ENCODE data around the gene HOXD8. TPM values are rescaled to one million over a fixed set of nuclear protein-coding genes. Genes with fewer than 3 reads are reported as not detected.
A peak's percentile ranks its signal among the peaks of the same experiment; 100 is the strongest.

HOXD8 gene
- total and polyA plus RNA-seq, 9 donors = 29.2 to 50.6 (median 36.2) TPM

DNA sequence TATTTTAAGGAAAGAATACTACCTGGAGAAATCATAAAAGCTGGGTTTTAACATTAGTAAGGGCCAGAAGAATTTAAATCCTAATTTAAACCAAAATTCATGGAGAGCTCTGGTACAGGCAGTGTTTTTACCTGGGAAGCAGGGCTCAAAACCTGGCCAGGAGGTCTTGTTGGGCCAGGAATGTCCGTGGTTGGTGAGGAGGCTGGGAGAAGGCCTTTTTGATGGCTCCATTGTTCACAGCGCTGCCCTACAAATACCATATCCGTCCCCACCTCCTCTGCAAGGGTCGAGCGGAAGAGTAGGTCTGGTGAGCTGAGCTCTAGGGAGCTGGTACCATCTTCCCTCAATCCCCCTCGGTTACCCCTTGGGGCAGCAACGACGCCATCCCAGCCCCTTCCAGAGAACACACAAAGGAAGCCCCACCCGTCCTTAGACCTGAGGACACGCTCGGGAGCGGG, 48.1 kb downstream of the HOXD8 start:
- Histone ChIP-seq H3K27ac (peak overlapping the region in 1 of 2 donors; percentile 39), H3K9me3 (no peaks in the 10 kb centered on the region), H3K36me3 (no peaks in the 10 kb centered on the region), H3K4me3 (peak overlapping the region; percentile 24), H3K4me1 (ENCODE audit: insufficient read depth) (peaks cover 3% of the 10 kb centered on the region), H3K27me3 (no peaks in the 10 kb centered on the region)
- TF ChIP-seq EP300 (IDR thresholded peaks at IDR 0.05) = no peak
- intact Hi-C loops (cut with DNase I) = no loop called here
- no peak for DNase-seq
- 31 to 47% (median 43%) methylated on average over 12 of the region's 12 CpGs for WGBS, 3 donors

DNA sequence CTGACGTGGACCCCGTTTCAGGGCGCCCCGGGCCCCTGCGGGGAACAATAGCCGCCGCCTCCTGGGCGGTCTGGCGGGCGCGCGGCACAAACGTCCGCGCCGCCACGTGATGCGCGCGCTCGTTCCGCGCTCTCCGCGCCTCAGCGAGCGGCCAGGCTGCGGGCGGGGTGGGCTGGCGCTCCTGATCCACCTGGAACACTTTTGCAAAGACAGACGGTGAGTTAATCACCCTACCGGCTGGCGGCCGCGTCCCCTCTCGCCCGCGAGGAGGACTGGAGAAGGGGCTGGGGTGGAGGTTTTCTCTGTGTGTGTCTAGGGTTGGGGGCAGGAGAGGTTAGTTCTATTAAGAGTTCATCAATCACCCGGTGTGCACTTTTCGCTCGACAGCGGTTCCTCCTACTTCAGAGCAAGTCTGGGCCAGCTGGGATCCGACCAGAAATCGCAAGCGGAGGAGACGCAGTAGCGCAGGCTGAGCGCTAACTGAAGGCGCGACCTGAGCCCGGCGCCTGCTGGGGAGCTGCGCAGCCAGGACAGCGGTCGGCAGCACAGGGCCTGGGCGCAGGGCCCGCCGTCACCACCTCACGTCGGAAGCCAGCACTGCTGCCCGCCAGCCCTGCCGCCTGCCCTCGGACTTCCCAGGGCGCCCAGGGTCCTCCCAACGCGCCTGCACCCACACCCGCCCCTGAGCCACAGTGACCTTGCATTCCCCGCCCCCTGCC, 48.7 kb downstream of the HOXD8 start:
- Histone ChIP-seq H3K4me1 (ENCODE audit: insufficient read depth) (peaks cover 3% of the 10 kb centered on the region), H3K36me3 (no peaks in the 10 kb centered on the region), H3K4me3 (peak overlapping the region; percentile 24), H3K27me3 (no peaks in the 10 kb centered on the region), H3K9me3 (no peaks in the 10 kb centered on the region), H3K27ac (peak overlapping the region in 1 of 2 donors; percentile 39)
- peak in 4 of 5 donors; percentile 57 to 69 (median 60) for DNase-seq
- intact Hi-C loops (cut with DNase I) = no loop called here
- WGBS, 3 donors = 1 to 5% (median 2%) methylated on average over 63 to 68 of the region's 68 CpGs
- no peak for TF ChIP-seq EP300 (IDR thresholded peaks at IDR 0.05)
- no peak for TF ChIP-seq POLR2A (IDR thresholded peaks at IDR 0.05)
- TF ChIP-seq, protein P1, sequence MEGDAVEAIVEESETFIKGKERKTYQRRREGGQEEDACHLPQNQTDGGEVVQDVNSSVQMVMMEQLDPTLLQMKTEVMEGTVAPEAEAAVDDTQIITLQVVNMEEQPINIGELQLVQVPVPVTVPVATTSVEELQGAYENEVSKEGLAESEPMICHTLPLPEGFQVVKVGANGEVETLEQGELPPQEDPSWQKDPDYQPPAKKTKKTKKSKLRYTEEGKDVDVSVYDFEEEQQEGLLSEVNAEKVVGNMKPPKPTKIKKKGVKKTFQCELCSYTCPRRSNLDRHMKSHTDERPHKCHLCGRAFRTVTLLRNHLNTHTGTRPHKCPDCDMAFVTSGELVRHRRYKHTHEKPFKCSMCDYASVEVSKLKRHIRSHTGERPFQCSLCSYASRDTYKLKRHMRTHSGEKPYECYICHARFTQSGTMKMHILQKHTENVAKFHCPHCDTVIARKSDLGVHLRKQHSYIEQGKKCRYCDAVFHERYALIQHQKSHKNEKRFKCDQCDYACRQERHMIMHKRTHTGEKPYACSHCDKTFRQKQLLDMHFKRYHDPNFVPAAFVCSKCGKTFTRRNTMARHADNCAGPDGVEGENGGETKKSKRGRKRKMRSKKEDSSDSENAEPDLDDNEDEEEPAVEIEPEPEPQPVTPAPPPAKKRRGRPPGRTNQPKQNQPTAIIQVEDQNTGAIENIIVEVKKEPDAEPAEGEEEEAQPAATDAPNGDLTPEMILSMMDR (IDR thresholded peaks at IDR 0.05) = no peak

DNA sequence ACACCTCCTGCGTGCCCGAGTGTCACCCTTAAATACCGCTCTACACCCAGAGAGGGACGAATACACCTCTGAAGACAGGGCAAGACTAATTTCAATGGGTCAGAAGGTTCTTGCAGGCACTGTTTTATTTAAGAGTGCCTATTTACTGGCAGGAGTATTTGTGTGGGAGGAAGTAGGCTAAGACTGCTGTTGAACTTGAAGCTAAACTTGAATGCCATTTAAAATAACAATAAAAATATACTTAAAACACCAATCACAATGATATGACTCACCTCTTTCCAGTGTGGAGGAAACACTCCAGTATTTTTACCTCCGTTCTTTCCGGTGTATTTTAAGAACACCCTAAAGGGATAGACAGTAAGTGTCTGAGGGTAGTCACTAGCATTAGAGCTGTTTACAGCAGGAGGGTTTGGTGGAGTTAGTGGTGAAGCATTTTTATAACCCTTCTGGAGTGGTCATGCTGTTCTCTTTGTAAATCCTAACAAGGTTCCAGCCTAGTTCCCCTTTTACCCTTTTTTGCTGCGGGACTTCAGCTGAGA, 49.3 kb downstream of the HOXD8 start:
- Histone ChIP-seq H3K27me3 (no peaks in the 10 kb centered on the region), H3K36me3 (no peaks in the 10 kb centered on the region), H3K4me3 (peak overlapping the region; percentile 24), H3K4me1 (ENCODE audit: insufficient read depth) (peaks cover 3% of the 10 kb centered on the region), H3K27ac (peak overlapping the region in 1 of 2 donors; percentile 39), H3K9me3 (no peaks in the 10 kb centered on the region)
- intact Hi-C loops (cut with DNase I) = no loop called here
- TF ChIP-seq POLR2A (IDR thresholded peaks at IDR 0.05) = no peak
- TF ChIP-seq EP300 (IDR thresholded peaks at IDR 0.05) = no peak
- TF ChIP-seq, protein P1 (IDR thresholded peaks at IDR 0.05) = no peak
- 18 to 25% (median 25%) methylated on average over 7 of the region's 7 CpGs for WGBS, 3 donors
- no peak for DNase-seq

DNA sequence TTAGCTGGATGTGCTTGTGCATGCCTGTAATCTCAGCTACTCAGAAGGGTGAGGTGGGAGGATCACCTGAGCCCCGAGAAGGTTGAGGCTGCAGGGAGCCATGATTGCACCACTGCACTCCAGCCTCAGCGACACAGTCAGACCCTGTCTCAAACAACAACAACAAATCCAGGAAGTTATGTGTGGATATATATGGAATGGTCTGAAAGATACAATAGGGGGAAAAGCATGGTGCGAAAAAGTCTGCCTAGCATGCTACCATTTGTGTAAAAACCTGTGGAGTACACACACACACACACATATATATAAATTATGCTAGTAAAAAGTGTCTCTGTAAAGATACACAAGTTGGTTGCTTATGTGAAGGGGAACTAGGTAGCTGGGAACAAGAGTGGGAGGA, 52.0 kb downstream of the HOXD8 start:
- no peak for DNase-seq
- intact Hi-C loops (cut with DNase I) = no loop called here
- TF ChIP-seq EP300 (IDR thresholded peaks at IDR 0.05) (no peak), POLR2A (IDR thresholded peaks at IDR 0.05) (no peak)
- TF ChIP-seq, protein P1 (IDR thresholded peaks at IDR 0.05) = no peak
- 90 to 95% (median 92%) methylated on average over 3 of the region's 3 CpGs for WGBS, 3 donors
- Histone ChIP-seq H3K9me3 (no peaks in the 10 kb centered on the region), H3K4me1 (ENCODE audit: insufficient read depth) (peaks cover 3% of the 10 kb centered on the region), H3K27ac (no peak overlapping the region), H3K4me3 (no peak overlapping the region), H3K27me3 (no peaks in the 10 kb centered on the region), H3K36me3 (no peaks in the 10 kb centered on the region)

MicroRNA genes within 50 kb of the gene (microRNA counts, 767-probe panel; counts per million panel counts)
- microRNA hsa-miR-10b-5p = 5,961 counts per million, percentile 97 among the panel's probes with 10 or more counts

Small RNA genes within 50 kb of the gene (microRNA-seq; reads per million reads assigned to microRNA genes)
- gene MIR10B = 42,567 to 76,742 (median 57,286) reads per million in 3 donors

Small RNA genes within 50 kb of the gene (small RNA-seq; reads per million reads assigned to genes)
- gene MIR10B = 520,437 reads per million, percentile 100 among the genes with 10 or more reads in this experiment

Other genes with a start within 250 kb of the HOXD8 start
- gene LNPK, start 127.4 kb upstream of the HOXD8 start, total RNA-seq = 10 to 100 TPM; 11.3 to 40.3 (median 29.6) TPM
- 10 to 100 TPM in 1 of 2 donors, 1 to 10 TPM in 1; 5.4 to 13.5 TPM for gene LNPK, start 127.4 kb upstream of the HOXD8 start, polyA plus RNA-seq
- gene EVX2, start 45.7 kb upstream of the HOXD8 start, total RNA-seq = not detected
- gene EVX2, start 45.7 kb upstream of the HOXD8 start, polyA plus RNA-seq = not detected
- gene HOXD13, start 37.0 kb upstream of the HOXD8 start, total RNA-seq = not detected
- not detected for gene HOXD13, start 37.0 kb upstream of the HOXD8 start, polyA plus RNA-seq
- gene HOXD12, start 29.9 kb upstream of the HOXD8 start, total RNA-seq = not detected
- not detected for gene HOXD12, start 29.9 kb upstream of the HOXD8 start, polyA plus RNA-seq
- 1 to 10 TPM in 2 of 7 donors, under 1 TPM in 1, not detected in 4; 0.61 to 1.3 (median 1.1) TPM for gene HOXD11, start 22.4 kb upstream of the HOXD8 start, total RNA-seq
- gene HOXD11, start 22.4 kb upstream of the HOXD8 start, polyA plus RNA-seq = under 1 TPM; 0.07 to 0.48 TPM
- 1 to 10 TPM in 4 of 7 donors, under 1 TPM in 3; 0.38 to 3.2 (median 1.0) TPM for gene HOXD10, start 12.9 kb upstream of the HOXD8 start, total RNA-seq
- 1 to 10 TPM; 1.1 to 8.1 TPM for gene HOXD10, start 12.9 kb upstream of the HOXD8 start, polyA plus RNA-seq
- 10 to 100 TPM in 6 of 7 donors, 1 to 10 TPM in 1; 9.7 to 20.6 (median 12.8) TPM for gene HOXD9, start 7.0 kb upstream of the HOXD8 start, total RNA-seq
- 10 to 100 TPM; 11.7 to 13.0 TPM for gene HOXD9, start 7.0 kb upstream of the HOXD8 start, polyA plus RNA-seq
- gene HOXD4, start 21.8 kb downstream of the HOXD8 start, total RNA-seq = 10 to 100 TPM in 6 of 7 donors, 1 to 10 TPM in 1; 6.2 to 16.5 (median 12.7) TPM
- 10 to 100 TPM in 1 of 2 donors, 1 to 10 TPM in 1; 8.3 to 11.0 TPM for gene HOXD4, start 21.8 kb downstream of the HOXD8 start, polyA plus RNA-seq
- gene HOXD3, start 27.6 kb downstream of the HOXD8 start, total RNA-seq = 10 to 100 TPM; 12.5 to 18.7 (median 16.5) TPM
- 10 to 100 TPM in 1 of 2 donors, 1 to 10 TPM in 1; 6.7 to 10.1 TPM for gene HOXD3, start 27.6 kb downstream of the HOXD8 start, polyA plus RNA-seq
- 1 to 10 TPM in 1 of 7 donors, under 1 TPM in 6; 0.23 to 5.3 (median 0.52) TPM for gene HOXD1, start 59.0 kb downstream of the HOXD8 start, total RNA-seq
- under 1 TPM; 0.58 to 0.76 TPM for gene HOXD1, start 59.0 kb downstream of the HOXD8 start, polyA plus RNA-seq
- 10 to 100 TPM; 15.2 to 24.4 (median 18.4) TPM for gene MTX2, start 139.7 kb downstream of the HOXD8 start, total RNA-seq
- gene MTX2, start 139.7 kb downstream of the HOXD8 start, polyA plus RNA-seq = 10 to 100 TPM; 24.8 to 36.8 TPM

Measured in ovary (tissue), 9 donors.